Mesenteric fat pad (tissue), 1 donor: ENCODE results near the gene EXPH5. TPM values are rescaled to one million over a fixed set of nuclear protein-coding genes. Genes with fewer than 3 reads are reported as not detected.

ENCODE experiments used
- DNase-seq: peaks from one replicate; pipeline ENCODE4 v3.0.0-alpha.2; 2020; ENCODE audit warnings: low spot score
- total RNA-seq: library from RNA; stranded (reverse); fragmentation: NEBNext Ultra II Directional; extraction: Animal tissue kit (Norgen Biotek cat#: 25700); gene quantifications from one replicate; pipeline ENCODE4 v1.2.1, GENCODE V29; 2021
- donor health status: DM: yes; HTN: yes; CAD: no.

Gene EXPH5
- total RNA-seq, 1 donor from 2014 or later, result 0.87 TPM

DNA sequence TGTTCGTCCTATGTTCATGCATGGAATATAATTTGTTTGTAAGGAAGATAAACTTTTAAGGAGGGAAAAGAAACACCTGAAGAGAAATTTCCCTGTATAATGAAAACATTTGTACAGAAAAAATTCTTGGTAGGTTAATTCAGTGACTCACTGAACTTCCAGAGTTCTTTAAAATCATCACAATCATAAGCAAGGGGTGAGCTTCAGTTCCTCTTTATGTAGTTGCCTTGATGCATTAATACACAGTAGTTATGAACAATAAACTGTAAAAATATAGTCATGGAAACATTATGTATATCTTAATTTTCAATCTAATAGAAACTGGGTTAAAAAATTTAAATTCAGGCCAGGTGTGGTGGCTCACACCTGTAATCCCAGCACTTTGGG is 125.1 kb downstream of the EXPH5 start:
- DNase-seq, result no peak

DNA sequence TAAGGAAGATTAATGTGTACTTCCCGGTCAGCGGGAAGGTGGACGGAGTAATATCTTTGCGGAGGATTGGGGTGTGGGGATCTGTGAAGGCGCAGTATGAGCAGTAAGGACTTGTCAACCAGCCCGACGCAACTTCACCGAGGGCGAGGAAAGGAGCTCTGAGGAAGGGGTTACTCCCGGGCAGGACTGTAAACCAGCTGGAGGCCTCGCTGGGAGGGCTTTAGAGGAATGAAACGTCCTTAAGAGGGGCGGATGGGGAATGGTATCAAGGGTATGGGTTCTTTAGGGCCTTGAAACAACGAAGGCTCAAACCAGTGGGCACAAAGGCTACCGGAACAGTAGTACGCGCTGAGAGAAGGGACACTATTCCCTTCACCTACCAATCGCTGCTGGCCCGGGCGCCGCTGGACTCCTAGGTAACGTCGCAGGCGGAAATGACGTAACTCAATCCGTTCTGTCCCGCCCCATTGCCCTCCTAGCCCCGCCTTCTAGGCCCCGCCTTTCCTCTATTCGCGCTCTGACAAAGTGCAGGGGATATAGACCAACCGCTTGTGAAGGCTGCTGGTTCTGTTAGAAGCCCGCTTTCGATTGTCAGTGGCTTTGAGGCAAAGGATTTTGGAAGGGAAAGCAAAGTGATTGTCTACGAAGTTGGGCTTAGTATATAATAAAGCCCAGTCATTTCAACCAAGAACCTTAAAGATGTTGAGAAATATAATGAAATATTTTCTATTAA is 126.3 kb downstream of the EXPH5 start, which contains the start of gene C11orf65:
TSS of gene C11orf65 (minus strand) at position 439 of the 733 bp plus-strand sequence. CDS start 5,970 bp downstream, outside the sequence.
- peak; percentile 98 for DNase-seq

DNA sequence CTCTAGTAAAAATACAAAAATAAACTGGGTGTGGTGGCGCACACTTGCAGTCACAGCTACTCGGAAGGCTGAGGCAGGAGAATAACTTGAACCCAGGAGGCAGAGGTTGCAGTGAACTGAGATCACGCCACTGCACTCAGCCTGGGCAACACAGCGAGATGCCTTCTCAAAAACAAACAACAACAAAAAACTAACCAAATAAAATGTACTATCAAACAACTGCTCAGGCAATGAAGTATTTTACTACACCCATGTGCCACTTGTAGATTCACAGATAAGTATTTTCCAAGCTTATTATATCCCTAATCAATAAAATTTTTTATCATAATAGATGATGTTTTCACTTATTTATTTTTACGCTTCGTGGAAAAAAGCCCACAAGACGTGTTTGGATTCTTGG is 127.2 kb downstream of the EXPH5 start:
- DNase-seq, result no peak

Other genes with a start within 250 kb of the EXPH5 start
- gene C11orf65, start 126.2 kb downstream of the EXPH5 start, total RNA-seq, result 0.32 TPM
- 24.7 TPM for gene POGLUT3, start 95.4 kb downstream of the EXPH5 start, total RNA-seq
- gene DDX10, start 71.3 kb upstream of the EXPH5 start, total RNA-seq, result 27.7 TPM